Measurements from ENCODE around the gene ALDH1A1. TPM values are rescaled to one million over a fixed set of nuclear protein-coding genes. Genes with fewer than 3 reads are reported as not detected.

Gene ALDH1A1
- total RNA-seq, 5 donors from 2014 or later (not counting 1 experiment from before 2014, with no cell fraction given) = 0.47 to 1.3 (median 0.95) TPM

DNA sequence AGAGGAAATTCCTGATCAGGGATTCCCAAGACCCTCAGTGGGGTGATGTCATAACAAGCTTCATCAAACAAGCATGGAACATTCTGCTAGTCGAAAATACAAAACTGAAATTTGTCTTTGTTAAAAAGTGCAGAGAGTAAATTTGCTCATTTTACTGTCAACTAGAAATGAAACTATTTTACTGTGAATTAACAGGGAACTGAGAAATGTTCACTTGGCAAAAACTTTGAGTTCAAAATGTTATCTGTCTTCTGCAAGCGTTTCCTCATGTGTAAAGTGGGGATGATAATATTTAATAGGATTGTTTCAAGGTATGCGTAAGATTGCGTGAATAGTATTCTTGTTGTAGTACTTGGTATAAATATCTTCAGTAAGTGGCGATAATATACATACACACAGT, 45.4 kb downstream of the ALDH1A1 start:
- H3K36me3 Mint-ChIP-seq = no peaks in the 10 kb centered on the region
- H3K27me3 ChIP-seq (replicated peaks in 1 of 2; ENCODE audit: control insufficient read depth in 2 of 2, extremely low read depth in 1 of 2, insufficient read depth in 2 of 2, low read length in 1 of 2) = no peaks in the 10 kb centered on the region
- H3K9me3 ChIP-seq = no peaks in the 10 kb centered on the region
- H3K27me3 Mint-ChIP-seq = peaks cover 3% of the 10 kb centered on the region in 2 donors
- H3K4me3 Mint-ChIP-seq = no peak overlapping the region
- H3K27ac Mint-ChIP-seq = no peak overlapping the region
- WGBS (ENCODE audit: insufficient coverage) = 100% methylated on average over 1 of the region's 5 CpGs
- H3K27ac ChIP-seq (ENCODE audit: low read length) = no peak overlapping the region
- H3K9me3 Mint-ChIP-seq = no peaks in the 10 kb centered on the region
- H3K4me1 Mint-ChIP-seq = no peaks in the 10 kb centered on the region
- H3K36me3 ChIP-seq (ENCODE audit: control insufficient read depth in 2 of 2, extremely low read depth in 1 of 2, insufficient read depth in 1 of 2, low read length in 1 of 2) = no peaks in the 10 kb centered on the region
- DNase-seq (no peak), ATAC-seq (replicated peaks in 1 of 4) (no peak)
- POLR2A ChIA-PET = interaction anchor here in 1 of 2 donors (0.6 kb wide), 1 partner anchor 26 kb away, joined by 4 read pairs; no protein-coding TSS in a partner anchor
- H3K4me3 ChIP-seq (ENCODE audit: control insufficient read depth in 1 of 2, extremely low read depth in 1 of 2, low read length in 1 of 2) = no peak overlapping the region
- H3K4me1 ChIP-seq (ENCODE audit: control insufficient read depth in 1 of 2, extremely low read depth in 1 of 2, insufficient read depth in 2 of 2, low read length in 2 of 2) = no peaks in the 10 kb centered on the region
- CTCF ChIA-PET = no interaction called here

DNA sequence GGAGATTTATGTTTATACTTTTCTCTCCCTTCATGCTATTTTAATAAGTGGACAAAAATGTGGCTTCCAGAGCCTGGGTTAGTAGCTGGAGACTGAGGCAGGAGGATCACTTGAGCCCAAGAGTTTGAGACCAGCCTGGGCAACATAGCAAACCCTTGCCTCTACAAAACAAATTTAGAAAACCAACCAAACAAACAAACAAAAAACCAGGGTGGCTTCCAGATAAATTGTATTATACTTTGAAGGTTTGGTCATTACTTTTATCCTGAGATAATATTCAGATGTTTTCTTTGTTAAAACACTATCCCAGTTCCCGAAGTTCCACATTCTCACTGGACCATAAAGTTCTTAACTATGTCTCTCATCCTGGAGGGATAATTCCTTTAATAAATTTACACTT, 46.0 kb downstream of the ALDH1A1 start:
- H3K36me3 Mint-ChIP-seq = no peaks in the 10 kb centered on the region
- POLR2A ChIA-PET = interaction anchor here in 1 of 2 donors (0.7 kb wide), 1 partner anchor 204 kb away, joined by 3 read pairs; no protein-coding TSS in a partner anchor
- Histone ChIP-seq H3K4me3 (ENCODE audit: control insufficient read depth in 1 of 2, extremely low read depth in 1 of 2, low read length in 1 of 2) (no peak overlapping the region), H3K27ac (ENCODE audit: low read length) (no peak overlapping the region), H3K4me1 (ENCODE audit: control insufficient read depth in 1 of 2, extremely low read depth in 1 of 2, insufficient read depth in 2 of 2, low read length in 2 of 2) (no peaks in the 10 kb centered on the region), H3K36me3 (ENCODE audit: control insufficient read depth in 2 of 2, extremely low read depth in 1 of 2, insufficient read depth in 1 of 2, low read length in 1 of 2) (no peaks in the 10 kb centered on the region), H3K9me3 (no peaks in the 10 kb centered on the region), H3K27me3 (replicated peaks in 1 of 2; ENCODE audit: control insufficient read depth in 2 of 2, extremely low read depth in 1 of 2, insufficient read depth in 2 of 2, low read length in 1 of 2) (no peaks in the 10 kb centered on the region)
- DNase-seq (no peak), ATAC-seq (replicated peaks in 1 of 4) (no peak)
- CTCF ChIA-PET = no interaction called here
- WGBS (ENCODE audit: insufficient coverage) = 80% methylated on average over 1 of the region's 1 CpG
- no peaks in the 10 kb centered on the region for H3K4me1 Mint-ChIP-seq
- no peak overlapping the region for H3K27ac Mint-ChIP-seq
- peaks cover 3% of the 10 kb centered on the region in 2 donors for H3K27me3 Mint-ChIP-seq
- no peaks in the 10 kb centered on the region for H3K9me3 Mint-ChIP-seq
- no peak overlapping the region for H3K4me3 Mint-ChIP-seq

DNA sequence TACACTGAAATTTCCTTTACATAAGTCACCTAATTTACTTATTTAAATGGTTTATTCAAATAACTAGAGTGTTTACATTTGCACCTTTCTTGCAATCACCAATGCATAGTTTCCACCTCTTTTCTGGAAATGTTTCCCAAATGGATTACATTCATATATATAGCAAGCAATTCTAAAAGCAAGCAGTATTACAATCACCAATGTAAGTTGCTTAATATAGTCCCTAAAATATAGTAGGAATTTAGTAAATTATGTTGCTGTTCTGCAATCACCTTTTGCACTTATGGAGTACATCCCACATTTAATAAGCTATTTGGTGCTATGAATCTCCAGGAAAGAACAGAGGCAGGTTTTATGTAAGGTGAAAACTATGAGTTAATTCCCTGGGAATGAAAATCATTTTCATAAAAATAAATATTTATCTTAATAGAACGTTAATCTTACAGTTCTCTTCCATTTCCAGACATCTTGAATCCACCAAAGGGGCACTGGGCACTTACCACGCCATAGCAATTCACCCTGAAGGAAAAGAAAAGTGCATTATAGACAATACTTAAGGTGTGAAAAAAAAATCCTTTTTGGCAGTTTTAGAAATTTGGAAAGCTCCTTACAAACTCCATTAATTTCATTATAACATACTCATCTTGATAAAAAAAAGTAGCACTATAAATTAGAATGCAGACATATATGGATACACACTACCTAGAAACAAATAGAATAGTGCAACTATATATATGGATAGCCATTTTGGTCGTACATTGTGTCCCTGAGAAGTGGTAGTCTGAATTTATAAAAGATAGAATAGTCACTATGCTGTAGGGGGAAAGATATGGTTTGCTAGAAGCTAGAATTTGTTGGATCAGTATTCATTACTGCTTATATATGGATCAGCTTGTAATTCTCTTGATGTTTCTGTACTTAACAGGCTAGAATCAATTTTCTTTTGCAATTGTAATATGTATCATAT, 47.1 kb downstream of the ALDH1A1 start:
- WGBS (ENCODE audit: insufficient coverage) = no CpG with 5 or more reads among the region's 3 CpGs
- H3K9me3 Mint-ChIP-seq = no peaks in the 10 kb centered on the region
- peaks cover 3% of the 10 kb centered on the region in 2 donors for H3K27me3 Mint-ChIP-seq

DNA sequence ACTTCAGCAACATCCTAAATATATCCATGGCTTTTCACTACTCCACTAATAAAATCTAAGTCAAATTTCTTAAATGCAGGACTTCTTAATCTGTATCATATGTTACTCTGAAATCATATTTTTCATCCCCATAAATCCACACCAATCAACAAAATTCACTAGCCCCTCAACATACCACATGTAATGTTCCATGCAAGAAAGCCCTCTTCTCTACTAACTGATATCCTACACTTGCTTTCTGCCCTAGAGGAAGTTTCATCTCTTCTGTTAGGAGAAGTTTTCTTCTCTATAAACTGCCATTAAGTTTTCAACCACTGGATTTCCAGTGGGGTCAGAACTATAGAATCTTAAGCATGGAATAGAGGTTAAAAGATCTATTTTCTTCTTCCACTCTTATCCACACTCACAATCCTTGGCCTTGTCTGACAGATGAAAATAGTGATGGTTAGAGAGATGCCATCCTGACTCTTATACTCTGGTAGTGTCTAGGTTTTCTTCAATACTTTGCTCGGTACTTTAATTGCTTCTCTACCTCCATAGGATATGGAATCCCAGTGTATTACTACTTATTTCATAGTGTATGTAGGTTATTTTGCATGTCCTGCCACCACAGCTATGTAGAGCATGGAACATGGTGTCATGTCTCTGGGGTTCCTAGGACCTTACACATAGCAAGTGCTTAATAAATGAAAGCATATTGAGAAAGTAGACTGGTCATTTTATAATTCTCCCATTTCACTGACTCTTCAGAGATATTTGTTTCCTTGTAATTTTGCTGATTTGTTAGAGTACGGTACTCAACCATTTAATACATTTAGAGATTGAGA, 48.4 kb downstream of the ALDH1A1 start:
- DNase-seq (no peak), ATAC-seq (replicated peaks in 1 of 4) (no peak)
- Mint-ChIP-seq H3K4me1 (no peaks in the 10 kb centered on the region), H3K9me3 (no peaks in the 10 kb centered on the region), H3K27ac (no peak overlapping the region), H3K36me3 (no peaks in the 10 kb centered on the region), H3K4me3 (no peak overlapping the region), H3K27me3 (peaks cover 3% of the 10 kb centered on the region in 2 donors)
- ChIA-PET CTCF (no interaction called here), POLR2A (no interaction called here)
- H3K36me3 ChIP-seq (ENCODE audit: control insufficient read depth in 2 of 2, extremely low read depth in 1 of 2, insufficient read depth in 1 of 2, low read length in 1 of 2) = no peaks in the 10 kb centered on the region
- H3K4me1 ChIP-seq (ENCODE audit: control insufficient read depth in 1 of 2, extremely low read depth in 1 of 2, insufficient read depth in 2 of 2, low read length in 2 of 2) = no peaks in the 10 kb centered on the region
- H3K27me3 ChIP-seq (replicated peaks in 1 of 2; ENCODE audit: control insufficient read depth in 2 of 2, extremely low read depth in 1 of 2, insufficient read depth in 2 of 2, low read length in 1 of 2) = no peaks in the 10 kb centered on the region
- WGBS (ENCODE audit: insufficient coverage) = no CpG with 5 or more reads among the region's 2 CpGs
- H3K27ac ChIP-seq (ENCODE audit: low read length) = no peak overlapping the region
- H3K4me3 ChIP-seq (ENCODE audit: control insufficient read depth in 1 of 2, extremely low read depth in 1 of 2, low read length in 1 of 2) = no peak overlapping the region
- H3K9me3 ChIP-seq = no peaks in the 10 kb centered on the region

More for the DNA sequence above, 47.1 kb downstream of the ALDH1A1 start:
- Histone ChIP-seq H3K4me3 (ENCODE audit: control insufficient read depth in 1 of 2, extremely low read depth in 1 of 2, low read length in 1 of 2) (no peak overlapping the region), H3K27me3 (replicated peaks in 1 of 2; ENCODE audit: control insufficient read depth in 2 of 2, extremely low read depth in 1 of 2, insufficient read depth in 2 of 2, low read length in 1 of 2) (no peaks in the 10 kb centered on the region), H3K36me3 (ENCODE audit: control insufficient read depth in 2 of 2, extremely low read depth in 1 of 2, insufficient read depth in 1 of 2, low read length in 1 of 2) (no peaks in the 10 kb centered on the region), H3K27ac (ENCODE audit: low read length) (no peak overlapping the region), H3K4me1 (ENCODE audit: control insufficient read depth in 1 of 2, extremely low read depth in 1 of 2, insufficient read depth in 2 of 2, low read length in 2 of 2) (no peaks in the 10 kb centered on the region), H3K9me3 (no peaks in the 10 kb centered on the region)
- no peaks in the 10 kb centered on the region for H3K4me1 Mint-ChIP-seq
- H3K27ac Mint-ChIP-seq = no peak overlapping the region
- no peak overlapping the region for H3K4me3 Mint-ChIP-seq
- POLR2A ChIA-PET = interaction anchor here in 1 of 2 donors (0.7 kb wide), 1 partner anchor 203 kb away, joined by 3 read pairs; no protein-coding TSS in a partner anchor
- CTCF ChIA-PET = no interaction called here
- DNase-seq = no peak
- H3K36me3 Mint-ChIP-seq = no peaks in the 10 kb centered on the region
- no peak for ATAC-seq (replicated peaks in 1 of 4)

DNA sequence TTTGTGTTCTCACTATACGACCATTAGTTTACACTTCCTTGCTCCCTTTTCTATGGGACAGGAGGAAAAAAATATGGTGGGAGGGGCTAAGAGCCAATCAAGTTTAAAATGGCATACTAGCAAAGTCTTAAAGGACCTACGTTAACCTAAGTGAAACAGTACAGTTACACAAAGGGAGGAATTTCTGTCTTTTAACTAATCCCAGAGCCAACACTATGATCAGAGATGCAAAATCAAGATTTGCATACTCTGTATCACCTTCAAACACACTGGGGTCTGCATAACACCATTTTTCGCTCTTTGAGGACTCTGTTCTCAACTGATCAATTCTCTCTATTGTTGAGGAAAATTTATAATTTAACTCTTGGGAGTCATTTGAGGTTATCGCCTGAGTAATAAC, 49.8 kb downstream of the ALDH1A1 start:
- 83% methylated on average over 1 of the region's 4 CpGs for WGBS (ENCODE audit: insufficient coverage)
- H3K27ac Mint-ChIP-seq = no peak overlapping the region
- ChIA-PET CTCF (no interaction called here), POLR2A (no interaction called here)
- H3K9me3 Mint-ChIP-seq = no peaks in the 10 kb centered on the region
- no peaks in the 10 kb centered on the region for H3K4me1 ChIP-seq (ENCODE audit: control insufficient read depth in 1 of 2, extremely low read depth in 1 of 2, insufficient read depth in 2 of 2, low read length in 2 of 2)
- H3K27ac ChIP-seq (ENCODE audit: low read length) = no peak overlapping the region
- H3K27me3 ChIP-seq (replicated peaks in 1 of 2; ENCODE audit: control insufficient read depth in 2 of 2, extremely low read depth in 1 of 2, insufficient read depth in 2 of 2, low read length in 1 of 2) = no peaks in the 10 kb centered on the region
- H3K9me3 ChIP-seq = no peaks in the 10 kb centered on the region
- H3K36me3 Mint-ChIP-seq = no peaks in the 10 kb centered on the region
- DNase-seq (no peak), ATAC-seq (replicated peaks in 1 of 4) (no peak)
- no peak overlapping the region for H3K4me3 ChIP-seq (ENCODE audit: control insufficient read depth in 1 of 2, extremely low read depth in 1 of 2, low read length in 1 of 2)
- no peak overlapping the region for H3K4me3 Mint-ChIP-seq
- H3K27me3 Mint-ChIP-seq = peaks cover 3 to 6% of the 10 kb centered on the region in 2 donors
- H3K36me3 ChIP-seq (ENCODE audit: control insufficient read depth in 2 of 2, extremely low read depth in 1 of 2, insufficient read depth in 1 of 2, low read length in 1 of 2) = no peaks in the 10 kb centered on the region
- no peaks in the 10 kb centered on the region for H3K4me1 Mint-ChIP-seq

DNA sequence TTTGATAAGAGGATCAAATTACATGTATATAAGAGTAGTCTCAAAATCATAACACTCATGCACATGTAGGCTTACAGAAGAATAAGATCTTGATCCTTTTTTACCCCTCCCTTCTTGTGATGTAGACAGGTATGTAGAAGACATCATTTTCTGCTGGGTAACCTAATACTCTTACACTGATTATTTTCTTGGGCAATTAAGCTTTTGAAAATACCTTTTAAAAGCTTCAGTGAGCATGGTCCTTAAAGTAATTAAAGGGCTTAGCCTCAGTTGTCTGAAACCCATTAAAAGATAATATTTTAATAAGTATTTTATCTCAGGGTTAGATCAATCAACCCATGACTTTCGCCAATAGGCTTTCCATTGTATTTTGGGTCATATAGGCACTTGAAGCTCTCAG, 50.6 kb downstream of the ALDH1A1 start:
- POLR2A ChIA-PET = no interaction called here
- H3K27me3 Mint-ChIP-seq = peaks cover 8 to 9% of the 10 kb centered on the region in 2 donors

More for the DNA sequence above, 50.6 kb downstream of the ALDH1A1 start:
- H3K27ac ChIP-seq (ENCODE audit: low read length) = no peak overlapping the region
- no peaks in the 10 kb centered on the region for H3K36me3 ChIP-seq (ENCODE audit: control insufficient read depth in 2 of 2, extremely low read depth in 1 of 2, insufficient read depth in 1 of 2, low read length in 1 of 2)
- Mint-ChIP-seq H3K4me1 (no peaks in the 10 kb centered on the region), H3K36me3 (no peaks in the 10 kb centered on the region), H3K4me3 (no peak overlapping the region), H3K9me3 (no peaks in the 10 kb centered on the region), H3K27ac (no peak overlapping the region)
- CTCF ChIA-PET = no interaction called here
- H3K4me3 ChIP-seq (ENCODE audit: control insufficient read depth in 1 of 2, extremely low read depth in 1 of 2, low read length in 1 of 2) = no peak overlapping the region
- no peaks in the 10 kb centered on the region for H3K4me1 ChIP-seq (ENCODE audit: control insufficient read depth in 1 of 2, extremely low read depth in 1 of 2, insufficient read depth in 2 of 2, low read length in 2 of 2)
- H3K9me3 ChIP-seq = no peaks in the 10 kb centered on the region
- no CpG with 5 or more reads among the region's 1 CpG for WGBS (ENCODE audit: insufficient coverage)
- ATAC-seq (replicated peaks in 1 of 4) (no peak), DNase-seq (no peak)
- H3K27me3 ChIP-seq (replicated peaks in 1 of 2; ENCODE audit: control insufficient read depth in 2 of 2, extremely low read depth in 1 of 2, insufficient read depth in 2 of 2, low read length in 1 of 2) = no peaks in the 10 kb centered on the region

All from T-cell (primary cell).